IPS-18c (cell line): Measurements from ENCODE around the gene PPP1CA.
"Not testable (repeated sequence)": the region's sequence is repeated elsewhere in the genome, so short reads cannot be mapped to it uniquely, and the experiment has no call there.

ENCODE experiments used
- H3K4me3 ChIP-seq: 2 replicates; pipeline ENCODE4 v1.7.0; 2013; ENCODE audit warnings: low read depth, mild to moderate bottlenecking, low read length, moderate library complexity; ENCODE audit not compliant: insufficient read depth
- H3K9me3 ChIP-seq: one replicate; pipeline ENCODE4 v1.6.1; 2013; ENCODE audit warnings: mild to moderate bottlenecking, low read length, moderate library complexity; ENCODE audit not compliant: control insufficient read depth, insufficient read depth

Gene PPP1CA

GRCh38 chr11:67409261-67409666 is 7.6 kb upstream of the PPP1CA start:
- Histone ChIP-seq H3K4me3 (no peak overlapping the region), H3K9me3 (no peaks in the 10 kb centered on the region)

- Histone ChIP-seq H3K4me3 (no peak overlapping the region), H3K9me3 (no peaks in the 10 kb centered on the region)
Measured at GRCh38 chr11:67408437-67409200, 7.0 kb upstream of the PPP1CA start.

- Histone ChIP-seq H3K4me3 (no peak overlapping the region), H3K9me3 (no peaks in the 10 kb centered on the region)
Measured at GRCh38 chr11:67407688-67408163, 6.1 kb upstream of the PPP1CA start.

DNA sequence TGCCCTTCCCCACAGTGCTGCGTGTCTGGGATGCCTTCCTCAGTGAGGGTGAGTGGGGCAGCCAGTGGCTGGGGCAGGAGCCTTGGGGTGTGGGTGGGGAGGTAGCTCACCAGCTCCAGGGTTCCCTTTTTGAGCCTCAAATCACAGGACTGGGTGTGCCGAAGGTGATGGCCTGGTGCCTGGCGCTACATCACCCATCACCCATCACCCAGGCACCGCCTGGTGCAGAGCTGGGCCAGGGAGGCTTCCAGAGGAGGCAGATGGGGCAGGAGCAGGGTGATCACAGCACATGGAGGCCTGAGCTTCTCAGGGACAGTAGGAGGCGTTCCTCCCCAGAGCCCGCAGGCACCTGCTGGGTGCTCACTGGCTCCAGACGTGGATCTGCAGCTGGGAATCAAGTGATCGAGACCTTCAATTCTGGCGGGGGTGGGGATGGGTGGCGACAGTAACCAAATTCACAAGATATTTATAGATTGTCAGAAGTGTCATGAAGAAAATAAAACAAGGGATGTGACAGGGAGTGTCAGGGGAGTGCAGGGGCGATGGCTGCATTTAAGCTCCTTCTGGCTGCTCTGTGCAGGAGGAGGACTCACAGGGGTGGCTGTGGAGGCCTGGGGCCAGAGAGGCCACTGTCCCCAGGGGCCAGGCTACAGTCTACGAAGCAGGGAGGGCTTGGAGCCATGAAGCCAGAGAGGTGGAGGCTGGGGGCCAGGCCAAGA is 5.5 kb upstream of the PPP1CA start:
- H3K4me3 ChIP-seq, result no peak overlapping the region
- no peaks in the 10 kb centered on the region for H3K9me3 ChIP-seq

DNA sequence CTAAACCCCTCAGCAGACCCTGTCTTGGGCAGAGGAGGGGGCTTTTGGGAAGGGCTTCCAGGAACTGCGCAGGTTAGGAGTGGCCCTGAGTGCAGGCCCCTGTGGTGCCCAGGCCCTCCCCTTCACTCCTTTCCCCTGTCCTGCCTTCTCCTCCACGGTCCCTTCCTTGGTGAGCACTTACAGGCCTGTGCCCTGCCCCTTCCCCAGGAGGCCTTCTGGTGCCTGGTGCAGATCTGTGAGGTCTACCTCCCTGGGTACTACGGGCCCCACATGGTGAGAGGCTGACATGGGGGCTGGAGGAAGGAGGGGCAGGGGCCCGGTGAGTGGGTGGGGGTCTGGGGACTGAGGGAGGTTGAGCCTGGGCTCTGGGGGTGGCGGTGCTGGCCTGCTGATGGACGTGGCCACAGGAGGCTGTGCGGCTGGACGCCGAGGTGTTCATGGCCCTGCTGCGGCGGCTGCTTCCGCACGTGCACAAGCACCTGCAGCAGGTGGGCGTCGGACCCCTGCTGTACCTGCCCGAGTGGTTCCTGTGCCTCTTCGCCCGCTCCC is 4.8 kb upstream of the PPP1CA start:
- Histone ChIP-seq H3K9me3 (no peaks in the 10 kb centered on the region), H3K4me3 (no peak overlapping the region)

DNA sequence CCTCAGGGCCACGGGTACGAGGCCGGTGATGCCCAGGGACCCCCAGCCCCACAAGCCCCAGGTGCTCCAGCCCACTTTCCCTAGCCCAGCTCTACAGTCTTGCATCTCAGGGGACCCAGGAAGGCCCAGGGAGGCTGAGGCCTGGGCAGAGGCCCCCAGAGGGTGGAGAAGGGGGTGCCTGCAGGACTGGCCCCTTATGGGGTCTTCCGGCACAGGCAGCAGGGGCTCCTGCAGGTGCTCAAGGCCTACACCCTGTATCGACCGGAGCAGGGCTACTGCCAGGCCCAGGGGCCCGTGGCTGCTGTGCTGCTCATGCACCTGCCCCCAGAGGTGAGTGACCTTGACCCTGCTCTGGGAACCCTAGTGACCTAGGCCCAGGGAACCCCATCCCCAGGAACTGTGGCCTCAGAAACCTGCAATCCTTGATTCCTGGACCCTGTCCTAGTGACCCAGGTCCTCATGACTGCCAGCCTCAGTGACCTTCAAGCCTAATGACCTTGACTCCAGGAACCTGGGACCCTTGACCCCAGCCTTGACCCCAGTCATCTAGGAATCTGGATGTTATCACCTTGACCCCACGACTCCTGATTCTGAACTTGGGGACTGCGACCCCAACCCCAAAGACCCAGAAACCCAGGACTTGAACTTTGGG is 4.2 kb upstream of the PPP1CA start:
- Histone ChIP-seq H3K9me3 (no peaks in the 10 kb centered on the region), H3K4me3 (no peak overlapping the region)

DNA sequence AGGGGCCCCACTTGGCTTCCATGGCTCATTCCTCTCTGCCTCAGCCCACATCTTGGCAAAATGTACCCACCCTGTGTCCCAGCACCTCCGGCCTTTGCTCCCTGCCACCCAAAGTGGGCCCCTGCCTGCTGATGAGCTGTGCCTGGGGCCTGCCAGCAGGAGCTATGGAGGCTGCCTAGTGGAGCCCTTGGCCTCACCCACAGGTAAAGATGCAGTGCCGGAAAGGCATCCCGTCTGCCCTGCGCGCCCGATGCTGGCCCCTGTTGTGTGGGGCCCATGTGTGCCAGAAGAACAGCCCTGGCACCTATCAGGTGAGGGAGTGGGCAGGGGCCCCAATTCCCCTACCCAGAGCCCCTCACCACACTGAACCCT is 3.5 kb upstream of the PPP1CA start:
- no peak overlapping the region for H3K4me3 ChIP-seq

DNA sequence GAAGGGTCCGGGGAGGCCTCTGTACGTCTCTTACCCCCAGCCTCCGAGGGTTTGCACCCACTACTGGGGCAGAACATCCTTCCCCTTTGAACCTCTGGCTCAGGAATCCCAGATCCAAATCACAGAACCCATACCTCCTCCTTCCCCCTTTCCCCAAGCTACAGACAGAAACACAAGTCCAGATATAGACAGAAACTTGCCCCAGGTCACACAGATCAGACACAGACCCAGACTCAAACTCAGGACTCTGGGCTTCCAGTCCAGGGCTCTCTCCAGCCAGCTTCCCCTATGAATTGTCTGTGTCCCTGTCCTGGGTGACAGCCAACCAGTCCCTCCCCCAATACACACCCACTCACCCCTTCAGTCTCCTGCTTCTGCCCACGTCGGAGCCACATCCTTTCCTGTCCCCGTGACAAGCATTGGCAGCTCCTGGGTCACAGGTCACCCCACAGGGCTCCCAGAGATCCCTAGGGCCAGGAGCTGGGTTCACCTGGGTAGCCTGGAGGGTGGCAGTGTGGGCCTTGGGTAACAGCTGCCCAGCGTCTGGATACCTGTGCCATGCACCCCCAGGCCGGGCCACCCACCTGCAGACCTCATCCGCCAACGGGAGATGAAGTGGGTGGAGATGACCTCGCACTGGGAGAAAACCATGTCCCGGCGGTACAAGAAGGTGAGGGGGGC is 3.0 kb upstream of the PPP1CA start:
- H3K4me3 ChIP-seq, result no peak overlapping the region

More for the DNA sequence above, 3.5 kb upstream of the PPP1CA start:
- H3K9me3 ChIP-seq, result no peaks in the 10 kb centered on the region

DNA sequence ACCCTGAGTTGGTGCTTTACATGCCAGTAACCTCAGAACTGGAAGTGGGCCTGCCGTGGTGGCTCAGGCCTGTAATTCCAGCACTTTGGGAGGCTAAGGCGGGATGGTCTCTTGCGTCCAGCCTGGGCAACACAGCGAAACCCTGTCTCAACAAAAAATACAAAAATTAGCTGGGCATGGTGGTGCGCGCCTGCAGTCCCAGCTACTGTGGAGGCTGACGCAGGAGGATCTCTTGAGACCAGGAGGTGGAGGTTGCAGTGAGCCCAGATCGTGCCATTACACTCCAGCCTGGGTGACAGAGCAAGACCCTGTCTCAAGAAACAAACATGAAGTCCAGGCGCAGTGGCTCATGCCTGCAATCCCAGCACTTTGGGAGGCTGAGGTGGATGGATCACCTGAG is 1.4 kb upstream of the PPP1CA start:
- not testable (repeated sequence) for H3K4me3 ChIP-seq, H3K9me3 ChIP-seq

More for the DNA sequence above, 3.0 kb upstream of the PPP1CA start:
- H3K9me3 ChIP-seq, result no peaks in the 10 kb centered on the region

- H3K4me3 ChIP-seq, H3K9me3 ChIP-seq: not testable (repeated sequence)
Measured at GRCh38 chr11:67402192-67402839, 658 bp upstream of the PPP1CA start.

DNA sequence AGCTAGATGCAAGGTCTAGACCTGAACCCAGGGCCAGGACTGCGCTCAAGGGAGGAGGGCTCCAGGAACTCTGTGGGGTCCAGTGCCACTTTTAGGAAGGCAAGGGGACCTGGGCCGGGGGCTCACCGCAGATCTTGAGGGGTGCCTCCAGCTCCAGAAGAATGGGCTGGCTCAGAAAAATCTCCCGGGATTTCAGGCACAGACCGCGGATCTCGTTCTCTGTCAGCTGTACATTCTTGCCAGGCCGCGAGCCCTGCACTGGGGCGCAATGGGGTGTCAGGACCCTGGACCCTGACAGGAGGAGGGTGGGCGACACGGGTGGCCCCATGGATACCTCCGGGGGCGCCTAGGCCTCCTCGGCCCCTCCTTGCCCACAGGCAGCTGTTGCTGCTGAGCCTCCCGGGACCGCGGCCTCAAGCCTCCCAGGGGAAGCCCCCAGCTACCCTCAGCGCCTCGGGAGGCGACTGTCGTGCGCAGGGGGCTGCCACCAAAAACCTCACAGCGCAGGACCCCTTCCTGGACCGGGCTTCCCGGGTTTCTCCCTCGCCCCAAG is 640 bp downstream of the PPP1CA start:
- H3K9me3 ChIP-seq, result no peaks in the 10 kb centered on the region
- peak overlapping the region; percentile 89 for H3K4me3 ChIP-seq

DNA sequence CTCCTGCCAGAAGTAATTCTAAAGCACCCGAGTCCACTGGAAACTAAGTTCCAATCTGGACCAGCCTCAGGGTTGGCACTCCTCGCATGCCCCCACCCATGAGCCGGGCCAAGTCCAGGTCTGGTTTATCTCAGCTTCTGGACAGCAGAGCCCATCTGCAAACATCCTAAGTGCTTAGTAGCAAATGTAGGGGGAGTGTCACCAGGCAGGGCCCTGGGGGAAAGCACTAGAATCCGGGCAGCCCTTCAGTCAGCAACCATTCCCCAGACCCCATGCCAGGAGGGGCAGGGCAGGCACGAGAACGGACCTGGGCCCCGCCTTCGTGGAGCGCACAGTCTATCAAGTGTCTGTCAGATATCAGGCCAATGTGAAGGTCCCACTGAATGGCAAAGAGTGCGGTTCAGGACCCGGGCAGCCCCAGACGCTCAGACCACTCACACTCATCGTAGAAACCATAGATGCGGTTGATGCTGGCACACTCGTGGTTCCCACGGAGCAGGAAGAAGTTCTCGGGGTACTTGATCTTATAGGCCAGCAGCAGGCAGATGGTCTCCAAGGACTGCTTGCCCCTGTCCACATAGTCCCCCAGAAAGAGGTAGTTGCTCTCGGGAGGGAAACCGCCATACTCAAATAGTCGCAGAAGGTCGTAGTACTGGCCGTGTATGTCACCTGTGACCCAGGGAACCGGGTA is 1.3 kb downstream of the PPP1CA start:
- H3K9me3 ChIP-seq, result no peaks in the 10 kb centered on the region
- H3K4me3 ChIP-seq, result peak overlapping the region; percentile 89

DNA sequence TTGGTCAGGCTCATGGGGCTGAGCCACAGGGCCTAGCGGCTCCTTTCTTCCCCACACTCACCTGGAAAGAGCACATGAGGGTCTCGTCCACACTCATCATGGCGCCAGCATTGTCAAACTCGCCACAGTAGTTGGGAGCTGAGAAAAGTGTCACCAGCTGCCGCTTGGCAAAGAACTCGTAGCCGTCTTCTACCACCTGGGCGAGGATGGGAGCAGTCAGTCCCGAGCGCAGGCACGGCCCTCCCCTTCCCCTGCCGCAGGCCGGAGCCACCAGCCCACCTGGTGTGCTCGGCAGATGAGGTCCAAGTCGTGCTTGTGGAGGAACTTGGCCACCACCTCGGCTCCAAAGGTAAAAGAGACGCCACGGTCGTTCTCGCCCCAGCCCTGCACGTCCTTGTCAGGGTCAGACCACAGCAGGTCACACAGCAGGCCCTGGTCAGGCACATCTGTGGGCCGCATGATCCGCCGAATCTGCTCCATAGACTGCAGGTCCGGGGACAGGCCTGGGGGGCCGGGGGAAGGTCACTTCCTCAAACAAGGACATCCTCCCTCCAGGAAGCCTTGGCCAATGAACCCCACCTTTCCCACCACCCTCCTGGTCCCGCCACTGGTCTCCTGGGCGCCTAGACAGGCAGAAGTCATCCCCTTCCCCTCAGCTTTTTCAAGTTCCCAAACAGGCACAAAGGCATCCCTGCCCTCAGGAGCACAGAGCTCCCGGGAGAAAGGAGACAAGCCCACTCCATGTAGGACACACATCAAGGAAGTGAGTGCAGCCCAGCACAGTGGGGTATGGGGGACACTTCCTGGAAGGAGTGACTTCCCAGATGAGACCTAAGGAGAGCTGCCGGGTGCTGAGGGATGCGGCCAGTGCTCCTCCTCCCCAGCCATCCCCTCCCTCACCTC is 2.7 kb downstream of the PPP1CA start:
- Histone ChIP-seq H3K9me3 (no peaks in the 10 kb centered on the region), H3K4me3 (no peak overlapping the region)

GRCh38 chr11:67397986-67398660 is 3.5 kb downstream of the PPP1CA start:
- Histone ChIP-seq H3K4me3 (no peak overlapping the region), H3K9me3 (no peaks in the 10 kb centered on the region)

DNA sequence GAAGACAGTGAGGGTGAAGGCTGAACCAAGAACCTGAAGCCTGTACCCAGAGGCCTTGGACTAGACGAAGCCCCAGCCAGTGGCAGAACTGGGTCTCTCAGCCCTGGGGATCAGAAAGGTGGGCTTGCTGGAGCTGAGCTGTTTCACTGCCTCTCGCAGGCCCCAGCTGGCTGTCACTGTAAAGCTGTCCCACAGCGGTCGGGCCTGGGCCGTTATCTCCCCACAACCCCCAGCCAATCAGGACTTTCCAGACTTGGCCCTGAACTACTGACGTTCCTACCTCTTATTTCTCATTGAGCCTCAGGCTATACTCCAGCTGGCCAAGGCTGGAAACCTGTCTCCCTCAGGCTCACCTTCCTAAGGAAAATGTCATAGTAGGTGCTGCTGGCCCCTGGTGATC is 4.1 kb downstream of the PPP1CA start:
- Histone ChIP-seq H3K4me3 (no peak overlapping the region), H3K9me3 (no peaks in the 10 kb centered on the region)
